Adrenal gland (tissue), 5 donors: ENCODE data around the gene ACTN1.

Source experiments
- POLR2A ChIP-seq, 2 donors: fragments of 450-650 bp; IDR thresholded peaks; one replicate each; pipeline ENCODE4 v1.6.1; 2017; ENCODE audit warnings: antibody characterized with exemption in 2 of 2, mild to moderate bottlenecking in 2 of 2, moderate library complexity in 1 of 2
- TF ChIP-seq, protein P1 (sequence below), 6 experiments: fragments of 450-650 bp in 4 of 6; fragments of 200-600 bp in 2 of 6; sonication (generic) in 1 of 6; IDR thresholded peaks; 1 replicate in 5 of 6; 2 replicates in 1 of 6; pipeline versions ENCODE4 v1.5.1 to v1.8.0; 2016 to 2021; ENCODE audit warnings: antibody characterized with exemption in 6 of 6, mild to moderate bottlenecking in 2 of 6, moderate library complexity in 1 of 6
- donor health status: DM: no; HTN: no; CAD: no.

GRCh38 chr14:68879321-68879781, 99.8 kb downstream of the ACTN1 start:
- TF ChIP-seq, protein P1, sequence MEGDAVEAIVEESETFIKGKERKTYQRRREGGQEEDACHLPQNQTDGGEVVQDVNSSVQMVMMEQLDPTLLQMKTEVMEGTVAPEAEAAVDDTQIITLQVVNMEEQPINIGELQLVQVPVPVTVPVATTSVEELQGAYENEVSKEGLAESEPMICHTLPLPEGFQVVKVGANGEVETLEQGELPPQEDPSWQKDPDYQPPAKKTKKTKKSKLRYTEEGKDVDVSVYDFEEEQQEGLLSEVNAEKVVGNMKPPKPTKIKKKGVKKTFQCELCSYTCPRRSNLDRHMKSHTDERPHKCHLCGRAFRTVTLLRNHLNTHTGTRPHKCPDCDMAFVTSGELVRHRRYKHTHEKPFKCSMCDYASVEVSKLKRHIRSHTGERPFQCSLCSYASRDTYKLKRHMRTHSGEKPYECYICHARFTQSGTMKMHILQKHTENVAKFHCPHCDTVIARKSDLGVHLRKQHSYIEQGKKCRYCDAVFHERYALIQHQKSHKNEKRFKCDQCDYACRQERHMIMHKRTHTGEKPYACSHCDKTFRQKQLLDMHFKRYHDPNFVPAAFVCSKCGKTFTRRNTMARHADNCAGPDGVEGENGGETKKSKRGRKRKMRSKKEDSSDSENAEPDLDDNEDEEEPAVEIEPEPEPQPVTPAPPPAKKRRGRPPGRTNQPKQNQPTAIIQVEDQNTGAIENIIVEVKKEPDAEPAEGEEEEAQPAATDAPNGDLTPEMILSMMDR (IDR thresholded peaks at IDR 0.05), result no peak
- no peak for TF ChIP-seq POLR2A (IDR thresholded peaks at IDR 0.05)
